Neural progenitor cell (in vitro differentiated cells): ENCODE measurements around the gene SARDH. TPM values are rescaled to one million over a fixed set of nuclear protein-coding genes. Genes with fewer than 3 reads are reported as not detected.

Experiments
- DNase-seq: peaks from one replicate; pipeline ENCODE4 v3.0.0-alpha.2; 2016; ENCODE audit warnings: low spot score
- H2AFZ ChIP-seq: fragments of 200-600 bp; sonication (generic); replicated peaks from 2 replicates; pipeline ENCODE4 v1.6.1; 2016; ENCODE audit warnings: antibody characterized with exemption
- H3F3A ChIP-seq: fragments of 200-600 bp; sonication (generic); 2 replicates; pipeline ENCODE4 v1.6.1; 2016; ENCODE audit warnings: antibody characterized with exemption, low read depth
- H3K27ac ChIP-seq: fragments of 200-600 bp; sonication (generic); 2 replicates; pipeline ENCODE4 v1.5.1; 2016; ENCODE audit warnings: mild to moderate bottlenecking
- H3K27me3 ChIP-seq: fragments of 200-600 bp; sonication (generic); 2 replicates; pipeline ENCODE4 v1.6.1; 2016; ENCODE audit warnings: mild to moderate bottlenecking, moderate library complexity
- H3K36me3 ChIP-seq: fragments of 200-600 bp; sonication (generic); 2 replicates; pipeline ENCODE4 v1.5.1; 2016
- H3K4me1 ChIP-seq: fragments of 200-600 bp; sonication (generic); 2 replicates; pipeline ENCODE4 v1.6.1; 2016; ENCODE audit warnings: mixed run types
- H3K4me2 ChIP-seq: fragments of 200-600 bp; sonication (generic); 2 replicates; pipeline ENCODE4 v1.6.1; 2016
- H3K4me3 ChIP-seq: fragments of 200-600 bp; sonication (generic); 2 replicates; pipeline ENCODE4 v1.5.1; 2016
- H3K79me2 ChIP-seq: fragments of 200-600 bp; sonication (generic); 2 replicates; pipeline ENCODE4 v1.6.1; 2016; ENCODE audit warnings: low read depth
- H3K9ac ChIP-seq: fragments of 200-600 bp; sonication (generic); 2 replicates; pipeline ENCODE4 v1.6.1; 2016
- H3K9me3 ChIP-seq: fragments of 200-600 bp; sonication (generic); 2 replicates; pipeline ENCODE4 v1.5.1; 2016; ENCODE audit warnings: low read depth
- H4K20me1 ChIP-seq: fragments of 200-600 bp; sonication (generic); 2 replicates; pipeline ENCODE4 v1.6.1; 2016; ENCODE audit warnings: low read depth
- H3K27ac Mint-ChIP-seq: 3 replicates; pipeline ENCODE4 v1.8.0; 2021; ENCODE audit warnings: mixed read lengths
- H3K27me3 Mint-ChIP-seq: 2 replicates; pipeline ENCODE4 v1.8.0; 2022; ENCODE audit warnings: low read depth, mild to moderate bottlenecking, inconsistent platforms, moderate library complexity, mixed read lengths; ENCODE audit not compliant: insufficient read depth
- H3K36me3 Mint-ChIP-seq: 3 replicates; pipeline ENCODE4 v1.8.0; 2021; ENCODE audit warnings: mixed read lengths
- H3K4me1 Mint-ChIP-seq: 3 replicates; pipeline ENCODE4 v1.8.0; 2021; ENCODE audit warnings: mixed read lengths
- H3K4me3 Mint-ChIP-seq: 3 replicates; pipeline ENCODE4 v1.8.0; 2021; ENCODE audit warnings: mild to moderate bottlenecking, moderate library complexity, mixed read lengths
- H3K9me3 Mint-ChIP-seq: 3 replicates; pipeline ENCODE4 v1.8.0; 2020; ENCODE audit warnings: mixed read lengths
- CTCF ChIP-seq: fragments of 200-600 bp; sonication (generic); IDR thresholded peaks from 2 replicates; pipeline ENCODE4 v1.5.1; 2017; ENCODE audit warnings: antibody characterized with exemption, mild to moderate bottlenecking
- EZH2 ChIP-seq: fragments of 200-600 bp; sonication (generic); IDR thresholded peaks from 2 replicates; pipeline ENCODE4 v1.6.1; 2017; ENCODE audit warnings: antibody characterized with exemption, mild to moderate bottlenecking, moderate library complexity
- EZH2phosphoT487 ChIP-seq: fragments of 200-600 bp; sonication (generic); IDR thresholded peaks from 2 replicates; pipeline ENCODE4 v1.6.1; 2017; ENCODE audit warnings: antibody characterized with exemption
- total RNA-seq: library from RNA; depleted of rRNA; stranded (reverse); fragments of >200 nt; gene quantifications from 2 replicates; pipeline ENCODE4 v1.2.3, GENCODE V29; 2015; ENCODE audit warnings: low replicate concordance

The SARDH gene
- total RNA-seq, 1 donor from 2014 or later, result 3.9 TPM

DNA sequence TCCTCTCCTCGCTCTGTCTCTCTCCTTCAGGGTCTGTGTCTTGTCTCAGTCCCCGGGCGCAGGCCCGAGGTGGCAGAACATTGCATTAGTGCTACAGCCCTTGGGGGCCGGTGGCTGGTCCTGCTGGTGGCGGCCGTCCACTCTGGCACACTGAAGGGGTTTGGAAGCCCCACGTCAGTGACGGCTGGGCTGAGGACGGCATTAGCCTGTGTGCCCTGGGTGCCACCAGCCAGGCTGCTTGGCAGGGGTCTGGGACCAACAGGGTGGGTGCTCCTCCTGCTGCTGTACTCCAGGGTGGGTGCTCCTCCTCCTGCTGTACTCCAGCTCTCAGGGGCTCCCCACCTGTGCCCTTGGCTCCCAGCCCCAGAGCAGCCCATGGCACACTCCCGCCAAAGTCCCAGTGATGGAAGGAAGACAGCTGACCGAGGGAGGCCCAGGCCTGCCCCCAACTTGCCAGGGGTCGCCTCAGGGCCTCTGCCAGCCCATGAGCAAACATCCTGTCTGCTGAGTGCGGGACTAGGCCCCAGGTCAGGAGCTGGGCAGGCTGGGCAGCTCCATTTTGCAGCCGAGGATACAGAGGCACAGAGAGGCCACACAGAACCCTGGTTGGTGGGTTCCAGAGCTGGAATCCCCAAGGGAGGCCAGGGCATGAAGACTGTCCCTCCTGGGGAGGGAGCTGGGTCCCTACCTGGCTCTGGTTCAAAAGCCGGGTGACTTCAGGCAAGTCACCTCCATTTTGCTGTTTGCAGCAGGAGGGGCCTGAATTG is 27.3 kb downstream of the SARDH start:
- H3K9ac ChIP-seq, result no peak overlapping the region
- no peak overlapping the region for H3K4me3 ChIP-seq
- Mint-ChIP-seq H3K36me3 (no peaks in the 10 kb centered on the region), H3K4me1 (peaks cover 38% of the 10 kb centered on the region), H3K9me3 (no peaks in the 10 kb centered on the region), H3K27ac (peak overlapping the region; percentile 51), H3K27me3 (peaks cover 7% of the 10 kb centered on the region), H3K4me3 (peak overlapping the region; percentile 59)
- no peak for DNase-seq
- H3K79me2 ChIP-seq, result no peaks in the 10 kb centered on the region
- no peak overlapping the region for H3K27ac ChIP-seq
- no peaks in the 10 kb centered on the region for H4K20me1 ChIP-seq
- H3F3A ChIP-seq, result no peaks in the 10 kb centered on the region
- H3K27me3 ChIP-seq, result no peaks in the 10 kb centered on the region
- H3K4me1 ChIP-seq, result peaks cover 4% of the 10 kb centered on the region
- no peaks in the 10 kb centered on the region for H3K36me3 ChIP-seq
- no peak overlapping the region for H2AFZ ChIP-seq
- H3K4me2 ChIP-seq, result no peak overlapping the region
- TF ChIP-seq CTCF (no peak), EZH2phosphoT487 (no peak), EZH2 (no peak)
- no peaks in the 10 kb centered on the region for H3K9me3 ChIP-seq

- peaks cover 29% of the 10 kb centered on the region for H3K4me1 Mint-ChIP-seq
- no peak overlapping the region for H3K27ac ChIP-seq
- no peak for DNase-seq
- H3K9me3 ChIP-seq, result no peaks in the 10 kb centered on the region
- H3K36me3 Mint-ChIP-seq, result no peaks in the 10 kb centered on the region
- no peaks in the 10 kb centered on the region for H3K79me2 ChIP-seq
- no peak overlapping the region for H3K4me3 Mint-ChIP-seq
- no peaks in the 10 kb centered on the region for H3F3A ChIP-seq
- no peak overlapping the region for H3K4me3 ChIP-seq
- peaks cover 8% of the 10 kb centered on the region for H3K27me3 Mint-ChIP-seq
- no peak overlapping the region for H3K4me2 ChIP-seq
- no peak overlapping the region for H2AFZ ChIP-seq
- no peak overlapping the region for H3K27ac Mint-ChIP-seq
- H3K36me3 ChIP-seq, result no peaks in the 10 kb centered on the region
- no peaks in the 10 kb centered on the region for H4K20me1 ChIP-seq
- no peaks in the 10 kb centered on the region for H3K27me3 ChIP-seq
- TF ChIP-seq EZH2 (no peak), EZH2phosphoT487 (no peak)
- no peaks in the 10 kb centered on the region for H3K9me3 Mint-ChIP-seq
- peaks cover 4% of the 10 kb centered on the region for H3K4me1 ChIP-seq
- H3K9ac ChIP-seq, result no peak overlapping the region
Observed at GRCh38 chr9:133709691-133710571, 28.2 kb downstream of the SARDH start.

- Mint-ChIP-seq H3K4me1 (peaks cover 25% of the 10 kb centered on the region), H3K27ac (no peak overlapping the region), H3K9me3 (no peaks in the 10 kb centered on the region), H3K36me3 (no peaks in the 10 kb centered on the region), H3K27me3 (peaks cover 8% of the 10 kb centered on the region), H3K4me3 (no peak overlapping the region)
- H3K27me3 ChIP-seq, result no peaks in the 10 kb centered on the region
- no peaks in the 10 kb centered on the region for H4K20me1 ChIP-seq
- no peak overlapping the region for H3K27ac ChIP-seq
- no peak overlapping the region for H3K9ac ChIP-seq
- no peaks in the 10 kb centered on the region for H3K36me3 ChIP-seq
- DNase-seq, result peak; percentile 50
- TF ChIP-seq EZH2phosphoT487, result no peak
- TF ChIP-seq CTCF, result no peak
- no peak for TF ChIP-seq EZH2
- H3K4me3 ChIP-seq, result no peak overlapping the region
- H3F3A ChIP-seq, result no peaks in the 10 kb centered on the region
- H3K79me2 ChIP-seq, result no peaks in the 10 kb centered on the region
- H3K4me1 ChIP-seq, result peaks cover 4% of the 10 kb centered on the region
- H2AFZ ChIP-seq, result no peak overlapping the region
- no peak overlapping the region for H3K4me2 ChIP-seq
- no peaks in the 10 kb centered on the region for H3K9me3 ChIP-seq
Observed at GRCh38 chr9:133709015-133709611, 29.0 kb downstream of the SARDH start.
